HCT116 (cell line): ENCODE measurements around the gene LRRK1.

Experiments used
- CBX3 ChIP-seq: IDR thresholded peaks from 2 replicates; pipeline ENCODE4 v1.6.1; 2012; ENCODE audit warnings: low read depth
- CTCF ChIP-seq, 3 experiments: fragments of 200-600 bp in 1 of 3; sonication (generic) in 1 of 3; IDR thresholded peaks in 2 of 3; conservative IDR thresholded peaks in 1 of 3; 2 replicates each; pipeline ENCODE4 v1.5.1; 2012 to 2017; ENCODE audit warnings: low read depth in 2 of 3, low read length in 2 of 3, antibody characterized with exemption in 1 of 3, borderline replicate concordance in 1 of 3, control low read depth in 1 of 3, mild to moderate bottlenecking in 1 of 3, mixed read lengths in 1 of 3, mixed run types in 1 of 3, moderate library complexity in 1 of 3; ENCODE audit not compliant: insufficient read depth in 1 of 3
- EZH2 ChIP-seq: fragments of 200-600 bp; sonication (generic); IDR thresholded peaks from 2 replicates; pipeline ENCODE4 v1.6.1; 2017; ENCODE audit warnings: antibody characterized with exemption, mixed run types
- EZH2phosphoT487 ChIP-seq: fragments of 200-600 bp; IDR thresholded peaks from 2 replicates; pipeline ENCODE4 v1.6.1; 2018; ENCODE audit warnings: antibody characterized with exemption, borderline replicate concordance
- JUND ChIP-seq: IDR thresholded peaks from 2 replicates; pipeline ENCODE4 v1.6.1; 2012
- MAX ChIP-seq: IDR thresholded peaks from 2 replicates; pipeline ENCODE4 v1.6.1; 2012
- POLR2A ChIP-seq: IDR thresholded peaks from 2 replicates; pipeline ENCODE4 v1.7.0; 2011; ENCODE audit warnings: borderline replicate concordance; ENCODE audit not compliant: insufficient read depth, insufficient read length; ENCODE audit errors: extremely low read depth
- POLR2AphosphoS5 ChIP-seq: IDR thresholded peaks from 2 replicates; pipeline ENCODE4 v1.6.1; 2011; ENCODE audit warnings: mild to moderate bottlenecking, low read depth, low read length, moderate library complexity
- RAD21 ChIP-seq: IDR thresholded peaks from 2 replicates; pipeline ENCODE4 v1.6.1; 2012; ENCODE audit warnings: low read depth, mild to moderate bottlenecking
- SIN3A ChIP-seq: IDR thresholded peaks from 2 replicates; pipeline ENCODE4 v1.6.1; 2012; ENCODE audit warnings: low read depth
- SP1 ChIP-seq: IDR thresholded peaks from 2 replicates; pipeline ENCODE4 v1.6.1; 2012; ENCODE audit warnings: low read depth
- ZNF274 ChIP-seq: fragments of 200-500 bp; sonication (Bioruptor generic); IDR thresholded peaks from 2 replicates; pipeline ENCODE4 v1.6.1; 2014; ENCODE audit warnings: mild to moderate bottlenecking, low read depth, low read length, inconsistent platforms
- TF ChIP-seq, protein P1 (sequence below): IDR thresholded peaks from 2 replicates; pipeline ENCODE4 v1.6.1; 2012

DNA sequence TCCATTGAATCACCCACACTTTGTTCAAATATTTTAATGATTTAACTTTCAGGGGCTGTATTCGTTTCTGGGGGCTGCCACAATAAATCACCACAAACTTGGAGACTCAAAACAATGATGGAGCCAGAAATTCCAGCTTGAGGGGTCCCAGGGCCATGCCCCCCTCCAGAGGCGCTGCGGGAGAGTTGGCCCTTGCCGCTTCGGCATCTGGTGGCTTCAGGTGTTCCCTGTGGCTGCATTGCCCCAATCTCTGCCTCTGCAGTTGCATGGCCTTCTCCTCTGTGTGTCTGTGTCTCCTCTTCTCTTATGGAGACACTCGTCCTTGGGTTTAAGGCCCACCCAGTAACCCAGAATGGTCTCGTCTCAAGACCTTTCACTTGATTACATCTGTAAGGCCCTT, 187.9 kb downstream of the LRRK1 start:
- TF ChIP-seq ZNF274, result no peak
- TF ChIP-seq CTCF (IDR thresholded peaks at IDR 0.05 in 2 of 3, conservative IDR thresholded peaks at IDR 0.05 in 1 of 3; ENCODE audit: borderline replicate concordance in 1 of 3, insufficient read depth in 1 of 3, low read depth in 2 of 3, low read length in 2 of 3), result no peak
- TF ChIP-seq SP1, result no peak
- TF ChIP-seq POLR2A, result no peak
- no peak for TF ChIP-seq CBX3
- TF ChIP-seq RAD21, result no peak
- TF ChIP-seq EZH2phosphoT487, result no peak
- no peak for TF ChIP-seq MAX
- TF ChIP-seq, protein P1, sequence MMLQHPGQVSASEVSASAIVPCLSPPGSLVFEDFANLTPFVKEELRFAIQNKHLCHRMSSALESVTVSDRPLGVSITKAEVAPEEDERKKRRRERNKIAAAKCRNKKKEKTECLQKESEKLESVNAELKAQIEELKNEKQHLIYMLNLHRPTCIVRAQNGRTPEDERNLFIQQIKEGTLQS, result no peak
- TF ChIP-seq EZH2, result no peak
- TF ChIP-seq JUND, result no peak
- no peak for TF ChIP-seq SIN3A
- TF ChIP-seq POLR2AphosphoS5, result no peak
